Stimulated activated CD8-positive, alpha-beta memory T cell treated with anti-CD3 and anti-CD28 coated beads, Interleukin-12 subunit alpha, Interleukin-12 subunit beta, amount 100 ng/mL, for 4 hours (primary cell): ENCODE data around the gene UBE2QL1.

Experiments used
- DNase-seq: peaks from one replicate; pipeline ENCODE4 v3.0.0-alpha.2; 2020; ENCODE audit warnings: low read depth

UBE2QL1 gene

GRCh38 chr5:6478793-6479192, 30.1 kb downstream of the UBE2QL1 start:
- no peak for DNase-seq

DNA sequence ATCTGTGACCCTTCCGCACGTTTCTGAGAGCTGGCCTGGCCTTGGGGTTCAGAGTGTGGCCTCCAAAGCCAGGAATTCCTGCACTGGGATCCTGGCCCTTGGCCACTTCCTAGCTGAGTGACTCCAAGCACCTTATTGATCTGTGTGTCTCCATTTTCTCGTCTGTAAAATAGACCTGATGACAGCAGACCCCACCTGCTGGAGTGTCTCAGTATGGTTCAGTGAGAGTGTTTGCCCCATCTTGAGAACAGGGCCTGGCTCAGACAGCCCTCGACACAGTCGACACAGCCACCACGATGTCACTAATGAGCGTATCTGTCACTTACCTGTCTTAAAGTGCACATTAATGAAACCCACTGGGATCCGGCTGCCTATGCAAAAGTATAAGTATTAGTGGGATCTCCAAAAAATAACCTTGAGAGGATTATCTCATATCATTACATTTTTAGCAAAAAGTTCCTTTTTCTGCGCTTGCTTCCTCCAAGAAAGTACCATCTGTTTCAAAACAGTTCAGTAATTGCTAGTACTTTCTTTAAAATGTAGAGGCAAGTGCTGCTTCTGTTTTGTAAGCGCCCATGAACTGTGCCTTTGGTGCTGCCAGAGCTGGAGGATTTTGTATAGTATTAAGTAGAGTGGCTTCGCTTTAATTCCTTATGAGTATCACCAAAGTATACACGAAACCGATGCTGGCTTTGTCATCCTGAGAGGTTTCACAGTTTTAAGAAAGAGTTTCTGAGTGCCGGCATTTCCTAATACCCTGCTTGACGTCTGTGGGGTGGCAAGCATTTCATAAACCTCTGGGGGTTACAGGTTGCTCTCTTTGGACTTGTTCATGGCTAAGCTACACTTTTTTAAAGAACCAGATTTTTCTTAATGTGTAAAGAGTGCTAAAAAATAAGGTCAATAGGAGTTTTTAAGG, 31.7 kb downstream of the UBE2QL1 start:
- DNase-seq: no peak

DNA sequence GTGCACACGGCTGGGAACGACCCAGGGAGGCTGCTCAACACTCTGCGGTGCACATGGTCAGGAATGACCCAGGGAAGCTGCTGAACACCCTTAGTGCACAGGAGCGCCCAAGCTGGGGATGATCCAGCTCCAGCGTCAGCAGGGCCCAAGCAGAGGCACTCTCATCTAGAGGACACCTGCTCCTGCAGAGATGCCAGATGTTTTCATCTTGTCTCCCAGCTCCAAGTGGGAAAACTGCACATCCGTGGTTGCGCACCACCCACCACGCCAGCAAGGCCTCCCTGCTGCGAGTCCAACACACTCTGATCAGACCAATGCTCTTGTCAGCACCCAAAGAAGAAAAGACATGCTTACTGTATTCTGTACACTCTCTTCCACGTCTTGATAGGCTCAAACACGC, 34.1 kb downstream of the UBE2QL1 start:
- no peak for DNase-seq

- no peak for DNase-seq
These were observed 35.3 kb downstream of the UBE2QL1 start for GRCh38 chr5:6483880-6484382.

- DNase-seq: no peak
These were observed 35.8 kb downstream of the UBE2QL1 start for GRCh38 chr5:6484446-6484845.

DNA sequence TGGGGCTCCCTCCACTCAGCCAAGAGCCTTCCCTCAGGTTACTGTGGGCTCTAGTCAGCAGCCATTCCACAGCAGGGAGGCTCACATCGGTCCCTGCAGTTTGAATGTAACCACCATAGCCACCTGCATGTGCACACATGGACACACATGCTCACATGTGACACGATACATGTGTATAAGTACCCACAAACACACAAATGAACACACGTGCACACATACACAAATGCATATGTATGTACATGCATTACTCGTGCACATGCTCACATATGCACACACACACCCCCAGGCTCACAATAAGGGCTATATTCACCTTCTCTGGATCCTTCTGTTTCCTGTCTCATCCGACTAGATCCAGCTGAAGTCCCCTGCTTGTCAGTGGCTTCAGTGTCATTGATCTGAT, 36.2 kb downstream of the UBE2QL1 start:
- DNase-seq: no peak

- DNase-seq: no peak
These were observed 36.8 kb downstream of the UBE2QL1 start for GRCh38 chr5:6485441-6485840.

DNA sequence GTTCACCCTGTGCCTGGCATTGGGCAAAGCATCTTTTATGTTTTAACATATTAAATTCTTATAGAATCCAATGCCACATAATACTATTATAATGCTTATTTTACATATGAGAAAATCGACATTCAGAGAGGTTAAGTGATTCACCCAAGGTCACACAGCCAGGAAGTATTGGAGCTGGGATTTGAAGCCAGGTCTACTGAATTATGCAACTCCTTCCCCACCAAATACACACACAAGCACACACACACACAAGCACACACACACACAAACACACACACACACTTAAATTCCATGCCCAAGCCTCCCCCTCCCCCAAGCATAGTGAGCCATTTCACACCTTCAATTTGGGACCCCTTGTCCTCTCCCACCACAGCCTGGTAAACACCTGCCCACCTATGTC, 37.4 kb downstream of the UBE2QL1 start:
- no peak for DNase-seq

- DNase-seq: no peak
These were observed 38.4 kb downstream of the UBE2QL1 start for GRCh38 chr5:6487081-6487480.

GRCh38 chr5:6488021-6488420, 39.4 kb downstream of the UBE2QL1 start:
- DNase-seq: no peak

DNA sequence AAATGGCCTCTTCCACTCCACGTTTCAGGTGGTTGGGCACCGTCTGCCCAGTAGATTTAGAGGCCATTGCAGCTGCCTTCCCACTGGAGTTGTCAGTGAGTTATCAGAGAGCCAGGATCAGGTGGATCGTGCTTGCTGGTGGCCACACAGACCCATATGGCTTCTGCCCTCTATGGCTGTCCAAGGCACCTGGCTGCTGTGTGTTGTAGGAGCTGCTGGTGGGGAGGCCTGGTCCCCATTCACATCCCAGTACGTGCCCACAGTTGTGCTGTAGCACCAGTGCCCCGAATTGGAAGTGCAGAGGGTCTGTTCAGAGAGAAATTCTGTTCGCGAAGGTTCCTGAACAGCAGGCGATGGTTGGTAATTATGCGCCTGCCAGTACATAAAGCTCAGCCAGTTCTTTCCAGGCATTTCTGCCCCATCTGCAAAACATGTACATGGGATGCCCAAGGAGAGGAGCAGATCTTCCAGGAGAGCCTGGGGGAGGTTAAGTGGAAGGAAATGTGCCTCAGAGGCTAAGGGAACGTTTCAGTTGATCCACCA, 41.1 kb downstream of the UBE2QL1 start:
- DNase-seq: no peak

DNA sequence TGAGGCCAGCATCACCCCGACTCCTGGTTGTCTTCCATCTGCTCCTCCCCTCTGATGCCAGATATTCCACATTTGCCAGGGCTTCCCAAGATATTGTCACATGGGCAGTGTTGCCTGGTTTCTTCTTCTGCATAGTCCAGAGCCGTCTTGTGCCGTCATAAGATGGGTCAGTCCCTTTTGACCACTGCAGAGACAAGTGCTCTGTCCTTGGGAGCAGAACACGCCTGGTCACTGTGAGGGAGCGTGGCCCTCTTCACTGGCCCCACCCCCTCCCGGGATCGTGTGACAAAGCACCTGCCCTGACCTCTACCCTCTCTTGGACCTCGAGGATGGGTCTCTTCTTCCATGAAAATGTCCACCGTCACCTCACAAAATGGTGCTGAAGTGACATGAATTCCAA, 41.6 kb downstream of the UBE2QL1 start:
- DNase-seq: no peak

DNA sequence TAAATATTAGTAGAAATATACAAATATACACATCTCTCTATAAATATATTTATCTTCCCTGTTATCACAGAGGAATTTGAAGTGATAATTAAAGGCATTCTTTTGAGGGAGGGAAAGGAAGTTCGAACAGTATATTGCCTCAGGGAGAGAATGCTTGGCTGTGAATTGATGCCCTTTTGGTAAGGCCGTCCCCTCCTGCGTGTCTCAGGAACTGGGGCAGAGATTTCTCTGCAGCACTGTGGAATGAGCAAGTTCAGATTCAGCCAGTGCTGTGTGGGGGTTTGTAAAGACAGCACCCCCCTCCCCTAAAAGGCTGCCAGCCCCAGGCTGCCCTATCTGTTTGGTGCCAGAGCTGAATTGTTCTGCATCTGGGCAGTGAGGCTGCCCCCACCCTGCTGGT, 42.0 kb downstream of the UBE2QL1 start:
- no peak for DNase-seq

- DNase-seq: no peak
These were observed 42.7 kb downstream of the UBE2QL1 start for GRCh38 chr5:6491196-6491918.

GRCh38 chr5:6491919-6492290, 43.2 kb downstream of the UBE2QL1 start:
- no peak for DNase-seq

DNA sequence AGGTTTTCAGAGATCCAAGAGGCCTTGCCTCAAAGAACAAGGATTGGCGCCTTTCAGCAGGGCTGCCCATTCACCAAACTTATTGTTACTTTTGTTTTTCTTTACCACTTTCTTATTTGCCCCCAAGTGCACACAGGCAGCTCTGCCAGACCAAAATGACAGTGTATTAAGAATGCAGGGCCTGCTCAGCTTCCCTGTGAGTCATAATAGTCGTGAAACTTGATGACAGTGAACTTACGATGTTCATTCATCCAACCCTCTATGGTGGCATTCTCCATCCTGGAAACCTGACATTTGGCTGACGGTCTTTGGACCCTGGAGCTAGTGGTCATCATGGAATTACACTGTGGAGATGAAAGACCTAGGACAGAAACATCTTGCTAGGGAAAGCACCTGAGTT, 44.3 kb downstream of the UBE2QL1 start:
- DNase-seq: no peak

DNA sequence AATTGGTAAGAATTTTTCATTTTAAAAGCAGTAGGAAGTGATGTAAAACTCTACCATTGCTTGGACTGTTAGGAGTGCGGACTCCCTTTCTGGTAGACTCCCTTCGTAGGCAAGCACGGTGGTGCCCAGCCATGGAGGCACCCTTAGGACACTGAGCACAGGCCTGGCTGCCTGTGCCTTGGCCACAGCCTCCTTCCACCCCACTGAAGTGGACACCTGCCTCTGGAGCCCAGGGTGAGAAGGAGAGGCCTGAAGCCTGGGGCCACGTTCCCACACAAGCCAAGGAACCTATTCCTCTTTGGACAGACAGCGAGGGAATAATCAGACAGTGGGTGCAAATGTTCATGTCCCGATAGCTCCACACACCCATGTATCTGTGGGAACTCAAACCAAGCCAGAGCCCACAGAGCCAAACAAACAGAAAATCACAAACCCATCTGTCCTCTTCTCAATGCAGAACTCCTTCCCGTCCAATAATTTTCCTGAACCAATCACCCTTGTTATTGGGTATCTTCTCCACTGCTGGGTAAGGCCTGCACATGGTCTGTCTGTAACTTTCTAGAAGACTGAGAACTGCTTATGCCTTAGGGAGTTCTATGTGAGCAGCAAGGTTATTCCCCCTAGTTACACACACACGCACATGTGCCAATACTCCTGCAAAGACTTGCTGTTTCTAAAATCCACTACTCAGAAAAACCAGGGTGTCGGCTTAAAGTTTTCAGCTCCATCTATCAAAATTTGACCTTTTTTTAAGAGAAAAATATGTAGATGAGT, 45.2 kb downstream of the UBE2QL1 start:
- DNase-seq: no peak

DNA sequence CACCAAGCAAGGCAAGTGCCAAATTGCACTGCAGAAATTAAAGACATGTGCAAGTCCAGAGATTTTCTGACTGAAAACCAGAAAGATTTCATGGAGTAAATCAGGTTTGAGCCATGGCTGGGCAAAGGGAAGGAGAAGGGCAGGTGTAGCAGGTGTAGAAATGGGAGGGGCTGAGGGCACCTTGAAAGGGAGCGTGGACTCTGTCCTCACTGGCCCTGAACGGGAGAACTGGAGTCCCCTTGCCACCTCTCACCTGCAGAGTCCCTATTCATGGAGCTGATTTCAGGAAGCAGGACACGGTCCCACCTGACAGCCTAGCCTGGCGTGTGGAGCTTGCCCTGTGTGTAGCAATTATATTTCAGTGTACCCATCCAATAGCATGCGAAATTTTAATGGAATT, 46.3 kb downstream of the UBE2QL1 start:
- DNase-seq: no peak

DNA sequence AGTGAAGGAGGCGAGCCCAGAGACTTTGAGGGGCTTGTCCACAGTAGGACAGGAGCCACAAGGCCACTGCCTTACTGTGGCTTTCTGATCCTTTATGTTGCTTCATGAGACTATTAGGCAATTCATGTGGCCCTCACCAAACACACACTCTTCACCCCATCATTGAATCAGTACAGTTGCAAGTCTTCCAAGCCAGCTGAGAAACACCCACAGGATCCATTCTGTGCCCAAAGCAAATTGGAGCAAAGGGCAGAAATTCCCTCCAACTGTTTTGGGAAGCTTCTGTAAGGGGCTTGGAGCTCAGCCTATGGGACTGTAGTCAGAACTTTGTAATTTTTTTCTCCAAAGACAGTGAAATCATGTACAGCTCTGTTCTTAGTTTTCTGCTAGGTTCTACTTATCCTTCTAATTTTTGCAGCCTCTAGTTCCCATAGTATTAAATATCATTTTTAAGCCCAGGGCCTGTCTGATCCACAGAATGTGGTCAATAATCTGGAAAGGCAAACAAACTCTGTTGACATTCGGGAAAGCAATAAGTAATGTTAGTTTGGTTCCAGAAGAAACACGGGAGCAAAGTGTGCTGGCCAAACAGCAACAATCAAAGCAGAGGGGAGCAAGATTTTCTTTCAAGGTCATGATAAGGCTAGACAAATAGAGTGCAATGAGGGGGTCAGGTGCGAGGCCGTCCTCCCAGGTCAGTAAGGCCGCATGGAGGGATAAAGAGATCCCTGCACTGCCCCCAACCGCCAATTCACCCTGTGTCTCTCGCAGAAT, 47.0 kb downstream of the UBE2QL1 start:
- DNase-seq: no peak

DNA sequence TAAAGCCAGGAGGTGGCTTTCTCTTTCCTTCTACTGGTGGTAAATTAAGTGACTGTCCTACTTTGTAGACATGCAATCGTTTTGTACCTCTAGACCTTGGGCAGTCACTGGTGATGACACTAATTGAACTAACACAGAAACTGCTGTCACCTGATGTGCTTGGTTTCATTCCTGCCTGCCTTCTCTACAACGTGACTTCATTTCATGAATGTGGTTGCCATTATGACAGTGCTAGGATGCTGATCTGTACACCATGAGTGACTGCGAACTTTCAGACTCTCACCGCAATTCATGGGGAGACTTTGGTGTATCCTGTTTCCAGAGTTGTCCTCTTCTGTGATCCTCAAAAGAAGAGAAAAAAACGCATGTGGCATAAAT, 47.5 kb downstream of the UBE2QL1 start:
- no peak for DNase-seq

DNA sequence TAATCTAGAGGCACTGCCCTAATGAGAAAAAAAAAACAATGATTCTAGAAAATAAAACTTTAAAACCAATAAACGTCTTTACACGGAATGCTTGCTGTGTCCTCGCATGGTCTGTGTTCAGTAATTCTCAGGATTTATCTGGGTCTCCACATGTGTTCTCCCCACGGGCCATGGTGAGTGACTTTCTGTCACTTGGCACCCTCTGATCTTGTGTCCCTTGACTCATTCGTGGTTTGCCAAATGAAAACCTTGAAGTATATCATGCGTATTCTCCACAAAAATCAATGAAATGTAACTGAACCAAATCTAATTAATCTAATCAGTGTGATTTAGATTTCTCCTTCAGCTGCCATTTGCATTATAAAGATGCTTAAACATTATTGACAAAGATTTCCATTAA, 48.0 kb downstream of the UBE2QL1 start:
- no peak for DNase-seq

- DNase-seq: no peak
These were observed 48.6 kb downstream of the UBE2QL1 start for GRCh38 chr5:6497262-6497661.
